Activated CD8-positive, alpha-beta memory T cell treated with anti-CD3 and anti-CD28 coated beads for 24 hours (primary cell): Measurements from ENCODE around the gene MTHFD1.

Experiments used
- DNase-seq: peaks from one replicate; pipeline ENCODE4 v3.0.0-alpha.2; 2020

MTHFD1 gene

GRCh38 chr14:64501411-64502171, 113.4 kb downstream of the MTHFD1 start:
- DNase-seq = no peak

DNA sequence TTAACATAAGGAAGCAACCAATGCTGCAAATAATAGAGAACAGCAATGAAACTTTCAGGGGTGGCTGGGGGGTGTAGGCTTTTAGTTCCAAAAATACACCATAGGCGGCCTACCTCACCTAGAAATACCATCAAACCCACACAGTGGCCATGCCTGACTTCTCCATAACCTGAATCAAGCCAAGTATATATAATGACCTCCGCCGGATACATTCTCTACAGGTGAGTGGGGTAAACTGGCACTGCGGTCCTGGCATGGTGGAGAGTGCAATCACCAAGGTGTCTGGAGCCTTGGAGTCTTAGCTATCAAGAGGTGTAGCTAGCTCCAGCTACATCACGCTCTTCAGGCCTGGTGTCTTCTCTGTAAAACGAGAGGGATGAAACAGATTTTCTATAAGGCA, 114.3 kb downstream of the MTHFD1 start:
- DNase-seq = peak; percentile 64

DNA sequence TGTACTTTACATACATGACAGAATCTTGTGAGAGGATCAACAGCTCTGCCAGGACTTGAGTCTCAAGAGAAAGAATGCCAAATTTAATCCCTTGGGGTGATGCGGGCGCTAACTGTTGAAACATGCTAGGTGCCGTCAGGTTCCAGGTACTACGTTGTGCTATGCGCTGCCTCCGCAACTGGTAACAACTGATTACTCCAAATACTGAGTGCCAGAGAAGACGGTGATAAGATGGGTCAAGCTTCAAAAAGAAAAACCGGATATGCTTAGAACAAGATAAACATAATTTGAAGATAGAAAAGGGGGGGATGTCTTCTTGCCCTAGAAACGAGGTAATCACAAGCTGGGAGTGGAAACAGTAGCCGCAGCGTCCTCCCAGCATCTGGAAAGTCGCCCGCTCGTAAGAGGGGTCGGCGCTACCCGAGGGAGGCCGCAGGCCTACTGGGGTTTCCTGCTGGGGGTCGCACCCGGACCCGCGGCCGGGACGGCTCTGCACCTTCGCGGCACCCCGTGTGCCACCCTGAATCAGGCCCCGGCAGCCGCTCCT, 114.8 kb downstream of the MTHFD1 start:
- DNase-seq = no peak

DNA sequence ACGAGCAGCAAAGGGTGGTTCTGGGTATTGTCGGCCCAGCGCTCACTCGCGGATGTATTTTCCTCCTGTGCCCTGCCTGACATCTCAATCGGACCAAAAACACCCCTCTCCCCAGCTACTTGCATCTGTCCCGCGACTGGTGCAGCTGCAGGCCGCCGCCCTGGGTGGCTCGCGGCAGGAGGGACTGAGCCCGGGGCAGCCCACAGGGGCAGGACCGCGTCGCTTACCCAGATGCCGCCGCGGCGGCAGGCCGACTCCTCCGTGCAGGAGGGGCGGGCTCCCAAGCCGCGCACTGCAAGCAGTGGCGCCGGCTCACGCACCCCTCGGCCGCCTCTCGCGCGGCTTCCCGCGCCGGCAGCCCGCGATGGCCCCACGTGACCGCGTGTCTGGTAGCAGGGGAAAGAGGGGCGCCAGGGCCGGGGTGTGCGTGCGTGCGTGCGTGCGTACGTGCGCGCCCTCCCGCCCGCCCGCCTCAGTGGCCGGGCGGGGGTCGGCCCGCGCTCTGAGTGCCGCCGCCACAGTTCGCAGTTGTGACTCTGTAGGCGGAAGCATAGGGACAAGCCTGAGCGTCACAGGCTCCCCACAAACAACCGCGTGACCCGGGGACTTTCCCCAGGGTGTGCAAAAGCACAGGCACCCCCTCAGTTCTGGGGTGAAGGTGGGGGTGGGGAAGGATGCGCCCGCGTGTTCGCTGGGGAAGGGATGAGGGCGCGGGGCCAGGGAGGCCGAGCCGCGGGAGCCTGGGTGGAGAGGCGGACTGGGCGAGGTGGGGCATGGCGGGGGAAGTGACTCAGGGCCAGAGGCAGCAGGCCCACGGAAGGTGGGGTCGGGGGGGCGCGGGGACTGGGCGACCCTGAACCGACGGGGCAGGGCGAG, 115.5 kb downstream of the MTHFD1 start, which contains the start of gene ZBTB25:
Gene ZBTB25, minus strand, starts transcription at position 405 of the 876 bp plus-strand sequence. CDS start 13,305 bp downstream, outside the sequence.
- DNase-seq = peak; percentile 96

DNA sequence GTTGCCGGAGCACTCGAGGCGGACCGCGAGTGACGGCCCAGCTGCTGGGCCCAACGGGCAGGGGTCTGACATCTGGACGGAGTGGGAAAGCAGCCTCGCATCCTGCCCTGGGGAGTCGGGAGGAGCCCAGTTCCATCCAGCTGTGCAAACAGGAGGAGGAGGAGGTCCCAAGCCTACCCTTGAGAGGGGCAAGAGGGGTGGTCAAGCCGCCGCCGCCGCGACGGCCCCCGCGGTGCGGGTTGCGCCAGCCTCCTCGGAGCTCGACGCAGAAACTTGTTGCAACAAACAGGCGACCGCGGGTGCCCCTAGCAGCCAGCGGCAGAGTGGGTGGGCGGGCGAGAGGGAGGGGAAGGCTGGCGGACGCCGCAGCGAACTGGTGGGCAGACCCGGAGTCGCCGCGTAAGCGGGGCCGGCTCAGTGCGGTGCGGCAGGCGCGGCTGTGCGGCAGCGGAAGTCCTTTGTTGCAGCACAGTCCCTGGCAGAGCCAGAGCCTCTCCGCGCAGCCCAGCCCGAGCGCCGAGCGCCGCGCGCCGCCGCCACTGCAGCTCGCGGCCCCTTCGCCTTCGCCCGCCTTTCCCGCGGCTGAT, 116.2 kb downstream of the MTHFD1 start, which contains the start of gene ZBTB1:
Gene ZBTB1, plus strand, starts transcription at position 461 of the 587 bp plus-strand sequence. CDS start 16,735 bp downstream, outside the sequence.
- DNase-seq = peak; percentile 95

DNA sequence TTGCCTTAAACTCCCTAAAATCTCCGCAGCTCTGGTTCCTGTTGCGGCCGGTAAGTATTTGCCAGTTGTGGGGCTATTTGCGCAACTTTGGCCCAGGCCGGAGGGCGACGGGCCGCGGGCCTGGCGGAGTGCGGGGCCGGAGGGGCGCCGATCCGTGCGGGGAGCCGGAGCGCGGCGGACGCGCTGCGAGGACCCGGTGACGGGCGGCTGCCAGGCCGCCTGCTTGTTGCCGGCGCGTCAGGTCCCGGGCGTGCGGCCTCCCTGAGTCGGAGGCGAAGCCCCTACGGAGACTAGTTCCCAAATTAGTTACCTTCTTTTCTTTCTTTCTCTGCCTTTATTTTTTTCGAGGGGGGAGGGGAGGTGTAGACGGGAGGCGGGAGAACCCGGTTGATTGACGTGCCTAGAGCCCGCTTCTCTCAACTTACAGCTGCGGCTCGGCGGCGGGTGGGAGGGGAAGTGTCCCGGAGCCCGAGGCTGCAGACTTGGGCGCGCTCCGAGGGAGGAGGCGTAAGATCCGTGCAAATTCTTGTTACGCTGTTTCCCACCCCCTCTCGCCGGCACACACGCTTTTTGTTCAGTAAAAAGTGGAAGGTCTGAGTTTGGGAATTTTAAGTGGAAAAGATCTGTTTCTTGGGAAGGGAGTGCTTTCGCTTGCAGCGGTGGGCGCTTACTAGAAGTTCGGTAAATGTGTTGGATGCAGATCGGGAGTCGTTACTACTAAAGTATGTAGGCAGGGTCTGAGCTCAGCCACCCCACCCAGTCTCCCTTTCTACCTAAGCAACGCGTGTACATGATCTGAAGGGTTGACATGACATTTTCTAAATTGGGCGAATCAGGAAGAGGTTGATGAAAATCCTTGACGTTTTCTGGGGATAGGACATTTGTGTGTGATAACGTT, 117.0 kb downstream of the MTHFD1 start:
- DNase-seq = peak; percentile 90

DNA sequence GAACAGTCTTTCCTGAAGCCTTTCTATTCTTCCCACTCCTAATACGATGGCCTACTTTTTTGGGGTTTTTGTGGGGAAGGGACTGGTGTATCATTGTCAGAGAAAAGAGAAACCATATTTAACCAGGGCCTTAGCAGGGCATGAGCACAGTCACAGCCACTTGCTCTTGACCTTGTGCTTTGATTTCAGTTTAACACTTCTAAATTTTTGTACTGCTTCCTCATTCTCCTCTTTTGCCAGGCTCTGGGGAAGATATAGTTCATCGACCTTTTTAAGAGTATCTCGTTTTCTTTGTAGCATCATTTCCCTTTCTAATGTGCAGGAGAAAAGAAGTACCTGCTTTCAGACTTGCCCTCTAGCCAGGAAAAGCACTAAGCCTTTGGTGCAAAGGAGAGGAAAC, 118.6 kb downstream of the MTHFD1 start:
- no peak for DNase-seq

DNA sequence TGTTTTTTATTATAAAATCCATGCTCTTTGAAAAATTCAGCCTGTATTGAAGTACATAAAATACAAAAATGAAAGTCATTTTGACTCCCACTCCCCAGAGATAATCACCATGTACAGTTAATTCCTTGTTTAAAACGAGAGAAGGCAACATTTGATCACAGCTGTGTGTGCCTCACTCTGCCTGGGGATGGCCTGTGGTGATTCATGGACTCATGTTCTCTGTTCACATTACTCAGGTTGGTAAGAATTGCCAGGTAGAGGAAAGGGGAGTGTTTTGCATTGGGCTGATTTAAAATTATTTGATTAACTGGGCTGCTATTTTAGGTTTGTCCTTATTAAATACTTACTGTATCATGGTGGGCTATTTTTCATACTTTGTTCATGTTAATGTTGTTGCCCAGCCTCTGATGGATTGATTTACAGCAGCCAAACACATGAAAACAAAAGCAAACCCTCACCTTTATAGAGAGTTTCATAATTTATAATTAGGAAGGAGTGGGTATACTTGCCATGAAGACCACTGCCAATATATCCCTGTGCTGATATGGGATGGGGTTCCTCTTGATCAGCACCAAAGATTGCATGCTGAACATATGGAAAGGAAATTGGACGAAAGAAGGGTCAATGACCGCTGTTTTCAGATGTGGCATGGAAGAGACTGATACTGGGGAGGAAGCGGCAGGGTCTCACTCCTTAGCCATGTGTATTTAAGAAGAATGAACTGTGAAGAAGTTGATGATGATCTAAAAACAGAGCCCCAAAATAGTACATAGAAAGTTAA, 119.4 kb downstream of the MTHFD1 start:
- no peak for DNase-seq

- no peak for DNase-seq
Observed at GRCh38 chr14:64508215-64508776, 120.1 kb downstream of the MTHFD1 start.

GRCh38 chr14:64509036-64509435, 120.9 kb downstream of the MTHFD1 start:
- no peak for DNase-seq
